ENCODE measurements around the gene TAF6.
A peak's percentile ranks its signal among the peaks of the same experiment; 100 is the strongest.

TAF6 gene

GRCh38 chr7:100159099-100159623 lies 40.0 kb upstream of the TAF6 start:
- TF ChIP-seq EZH2phosphoT487 (IDR thresholded peaks at IDR 0.05; ENCODE audit: low read depth) (no peak), CTCF (IDR thresholded peaks at IDR 0.05; ENCODE audit: low read depth, low read length) (no peak)
- Histone ChIP-seq H3K4me3 (ENCODE audit: low read length) (peak overlapping the region; percentile 88), H3K27me3 (ENCODE audit: low read depth, low read length) (peaks cover 8% of the 10 kb centered on the region; the same call in 1 of the 2 replicates), H3K4me2 (ENCODE audit: low read length) (peak overlapping the region; percentile 63), H4K20me1 (ENCODE audit: insufficient read depth, low read length) (no peaks in the 10 kb centered on the region; the same call in 1 of the 2 replicates), H3K79me2 (ENCODE audit: low read length) (peaks cover 7% of the 10 kb centered on the region; the same call in 1 of the 2 replicates), H3K9ac (ENCODE audit: low read length) (peak overlapping the region; percentile 71), H2AFZ (ENCODE audit: low read depth, low read length) (0 out of 2 replicates have a peak overlapping the region, but pooled peaks have one; percentile 30), H3K27ac (ENCODE audit: low read length) (no peak overlapping the region), H3K4me1 (ENCODE audit: low read length) (peaks cover 18% of the 10 kb centered on the region), H3K9me3 (ENCODE audit: insufficient read depth, low read length) (no peaks in the 10 kb centered on the region), H3K36me3 (replicated peaks; ENCODE audit: low read depth, low read length) (peaks cover 14% of the 10 kb centered on the region)

- H3K27ac ChIP-seq (ENCODE audit: low read length): peak within 1 kb of the TSS; percentile 15
Measured at GRCh38 chr7:100158229-100159098, 39.3 kb upstream of the TAF6 start, which contains the start of gene TRAPPC14. Gene TRAPPC14, minus strand, starts transcription at chr7:100158723. Its CDS starts 224 bp downstream, at chr7:100158499.

GRCh38 chr7:100157334-100158228 lies 38.4 kb upstream of the TAF6 start:
- H3K27me3 ChIP-seq (ENCODE audit: low read depth, low read length): no peaks in the 10 kb centered on the region
- no peak for TF ChIP-seq CTCF (IDR thresholded peaks at IDR 0.05; ENCODE audit: low read depth, low read length)
- no peak for TF ChIP-seq EZH2phosphoT487 (IDR thresholded peaks at IDR 0.05; ENCODE audit: low read depth)
- H3K27ac ChIP-seq (ENCODE audit: low read length): no peak overlapping the region
- H3K79me2 ChIP-seq (ENCODE audit: low read length): peaks cover 9% of the 10 kb centered on the region; the same call in 1 of the 2 replicates
- peak overlapping the region; percentile 94 for H3K4me2 ChIP-seq (ENCODE audit: low read length)
- peaks cover 19% of the 10 kb centered on the region for H3K4me1 ChIP-seq (ENCODE audit: low read length)
- peaks cover 26% of the 10 kb centered on the region for H3K36me3 ChIP-seq (replicated peaks; ENCODE audit: low read depth, low read length)
- H3K4me3 ChIP-seq (ENCODE audit: low read length): peak overlapping the region; percentile 88
- H4K20me1 ChIP-seq (ENCODE audit: insufficient read depth, low read length): peaks cover under 1% of the 10 kb centered on the region; the same call in 1 of the 2 replicates
- peak overlapping the region; percentile 71 for H3K9ac ChIP-seq (ENCODE audit: low read length)
- no peak overlapping the region for H2AFZ ChIP-seq (ENCODE audit: low read depth, low read length)
- no peaks in the 10 kb centered on the region for H3K9me3 ChIP-seq (ENCODE audit: insufficient read depth, low read length)

More at GRCh38 chr7:100158229-100159098, 39.3 kb upstream of the TAF6 start, which contains the start of gene TRAPPC14:
- Histone ChIP-seq H3K4me3 (ENCODE audit: low read length) (peak within 1 kb of the TSS; percentile 88), H3K9me3 (ENCODE audit: insufficient read depth, low read length) (no peaks in the 10 kb centered on the region), H3K27me3 (ENCODE audit: low read depth, low read length) (peaks cover 5% of the 10 kb centered on the region; the same call in 1 of the 2 replicates), H3K4me2 (ENCODE audit: low read length) (peak within 1 kb of the TSS; percentile 94), H3K4me1 (ENCODE audit: low read length) (peaks cover 18% of the 10 kb centered on the region), H2AFZ (ENCODE audit: low read depth, low read length) (peak within 1 kb of the TSS; percentile 30; the same call in 1 of the 2 replicates), H3K36me3 (replicated peaks; ENCODE audit: low read depth, low read length) (peaks cover 21% of the 10 kb centered on the region), H3K79me2 (ENCODE audit: low read length) (peaks cover 7% of the 10 kb centered on the region; the same call in 1 of the 2 replicates), H4K20me1 (ENCODE audit: insufficient read depth, low read length) (no peaks in the 10 kb centered on the region; the same call in 1 of the 2 replicates), H3K9ac (ENCODE audit: low read length) (peak within 1 kb of the TSS; percentile 71)
- TF ChIP-seq EZH2phosphoT487 (IDR thresholded peaks at IDR 0.05; ENCODE audit: low read depth): no peak
- no peak for TF ChIP-seq CTCF (IDR thresholded peaks at IDR 0.05; ENCODE audit: low read depth, low read length)

Data from OCI-LY3 (cell line).